HepG2 (cell line): Measurements from ENCODE around the gene SBNO1. TPM values are rescaled to one million over a fixed set of nuclear protein-coding genes. Genes with fewer than 3 reads are reported as not detected.
"Not testable (repeated sequence)": the region's sequence is repeated elsewhere in the genome, so short reads cannot be mapped to it uniquely, and the experiment has no call there.

Source experiments
- ATAC-seq: fragments of 200-7000 bp; cut with Tn5 transposase; 3 replicates; pipeline ENCODE4 v1.9.1; 2020; ENCODE audit warnings: mild to moderate bottlenecking, moderate library complexity
- BruUV-seq: library from RNA; stranded (reverse); fragments of 400-500 nt; replicated peaks from 2 replicates; lab custom pipeline; 2021; lab: Mats Ljungman, UMichigan
- CTCF ChIA-PET: fragments of 300-600 bp; formaldehyde crosslinking; extraction: SDS; loops from one replicate; lab custom pipeline; 2021; ENCODE audit warnings: low total read pairs, inconsistent platforms, low intra/inter-chr PET ratio; lab: Yijun Ruan, JAX
- POLR2A ChIA-PET: fragments of 350-600 bp; sonication (Branson Sonifier 250); formaldehyde crosslinking; loops from one replicate; lab custom pipeline; 2020; ENCODE audit warnings: antibody characterized with exemption, inconsistent platforms; lab: Yijun Ruan, JAX
- DNase-seq: peaks from one replicate; pipeline ENCODE4 v3.0.0-alpha.2; 2015; ENCODE audit warnings: low spot score
- FAIRE-seq: peaks from 3 replicates; lab custom pipeline; 2011; peaks lifted over from hg19 to GRCh38; lab: Jason Lieb, UNC
- H2AFZ ChIP-seq: one replicate; pipeline ENCODE4 v1.6.1; 2011; ENCODE audit warnings: low read length, inconsistent platforms
- H3K27ac ChIP-seq: fragments of 300-600 bp; 3 replicates; pipeline ENCODE4 v1.8.0; 2011; ENCODE audit warnings: mixed run types, mild to moderate bottlenecking, mixed read lengths, low read length, inconsistent platforms; ENCODE audit not compliant: insufficient read depth; ENCODE audit errors: extremely low read length
- H3K27me3 ChIP-seq, 2 experiments: fragments of 200-600 bp in 1 of 2; 2 replicates in 1 of 2; 3 replicates in 1 of 2; pipeline versions ENCODE4 v1.6.0 to v1.8.0; 2011; ENCODE audit warnings: low read length in 2 of 2, mild to moderate bottlenecking in 2 of 2, moderate library complexity in 2 of 2, inconsistent platforms in 1 of 2; ENCODE audit not compliant: insufficient read depth in 2 of 2, control insufficient read depth in 1 of 2
- H3K36me3 ChIP-seq, 2 experiments: fragments of 200-600 bp in 1 of 2; replicated peaks in 1 of 2; 2 replicates in 1 of 2; 3 replicates in 1 of 2; pipeline versions ENCODE4 v1.5.1 to v1.8.0; 2011; ENCODE audit warnings: low read length in 2 of 2, inconsistent platforms in 1 of 2; ENCODE audit not compliant: insufficient read depth in 2 of 2, control insufficient read depth in 1 of 2
- H3K4me1 ChIP-seq: 2 replicates; pipeline ENCODE4 v1.5.1; 2012; ENCODE audit warnings: low read length, inconsistent platforms; ENCODE audit not compliant: insufficient read depth
- H3K4me2 ChIP-seq: 2 replicates; pipeline ENCODE4 v1.6.0; 2011; ENCODE audit warnings: low read depth, low read length, inconsistent platforms
- H3K4me3 ChIP-seq, 3 experiments: fragments of 200-600 bp in 1 of 3; sonication (generic), shearing (Covaris generic) in 1 of 3; replicated peaks in 1 of 3; 2 replicates each; pipeline ENCODE4 v1.5.1; 2011 to 2016; ENCODE audit warnings: low read length in 3 of 3, inconsistent platforms in 2 of 3, low read depth in 2 of 3, mild to moderate bottlenecking in 2 of 3, control low read depth in 1 of 3, mixed read lengths in 1 of 3; ENCODE audit not compliant: insufficient read depth in 1 of 3
- H3K79me2 ChIP-seq: one replicate; pipeline ENCODE4 v1.6.1; 2011; ENCODE audit warnings: low read length, inconsistent platforms; ENCODE audit not compliant: insufficient read depth
- H3K9ac ChIP-seq: 2 replicates; pipeline ENCODE4 v1.6.0; 2011; ENCODE audit warnings: mild to moderate bottlenecking, low read depth, low read length, inconsistent platforms; ENCODE audit not compliant: insufficient read depth
- H3K9me3 ChIP-seq: 2 replicates; pipeline ENCODE4 v1.5.1; 2012; ENCODE audit warnings: mild to moderate bottlenecking, low read length
- H4K20me1 ChIP-seq: 2 replicates; pipeline ENCODE4 v1.6.0; 2011; ENCODE audit warnings: inconsistent platforms, mild to moderate bottlenecking, low read length, moderate library complexity; ENCODE audit not compliant: insufficient read depth
- CREB1 ChIP-seq, 2 experiments: fragments of 450-650 bp in 1 of 2; IDR thresholded peaks; 2 replicates each; pipeline ENCODE4 v1.6.1; 2016 to 2017; ENCODE audit warnings: control low read depth in 1 of 2, mild to moderate bottlenecking in 1 of 2, missing compliant biosample characterization in 1 of 2, missing genetic modification characterization in 1 of 2
- HOXA9 ChIP-seq: sonication (generic); formaldehyde crosslinking; IDR thresholded peaks from 2 replicates; pipeline ENCODE4 v1.8.1; 2022; ENCODE audit warnings: missing genetic modification reagents, mild to moderate bottlenecking, moderate library complexity, borderline replicate concordance
- KDM5A ChIP-seq: fragments of 200-600 bp; sonication (generic); IDR thresholded peaks from 2 replicates; pipeline ENCODE4 v1.7.0; 2018; ENCODE audit warnings: antibody characterized with exemption, mild to moderate bottlenecking, low read length, borderline replicate concordance
- MTF1 ChIP-seq: sonication (generic); formaldehyde crosslinking; IDR thresholded peaks from 2 replicates; pipeline ENCODE4 v1.5.0; 2020; ENCODE audit warnings: missing genetic modification reagents
- RELA ChIP-seq: sonication (generic); formaldehyde crosslinking; IDR thresholded peaks from 2 replicates; pipeline ENCODE4 v1.4.0; 2020; ENCODE audit warnings: missing genetic modification reagents
- RFXANK ChIP-seq: IDR thresholded peaks from 2 replicates; pipeline ENCODE4 v1.6.1; 2016
- WGBS: methylation state at CpG from one replicate; pipeline ENCODE4 v1.1.6; 2017; ENCODE audit warnings: low lambda C conversion rate; 5-methylcytosine and 5-hydroxymethylcytosine counted together
- in situ Hi-C: cut with HindIII; loops from 2 replicates; pipeline ENCODE4 v1.10.0; 2017; ENCODE audit warnings: low pct_unique_long_range_greater_than_20kb; ENCODE audit not compliant: extremely low pct_ligation_motif_present
- intact Hi-C: fragments of 100-400 bp; cut with micrococcal nuclease; formaldehyde crosslinking; loops from one replicate; pipeline ENCODE4 v1.10.0; 2022; ENCODE audit not compliant: unreplicated experiment
- polyA plus RNA-seq, 8 experiments: library from polyadenylated mRNA; depleted of rRNA in 3 of 8; stranded (reverse) in 7 of 8; unstranded in 1 of 8; fragments of >200 nt; fragmentation: Illumina TruSeq in 4 of 8; extraction: Trizol in 4 of 8; gene quantifications; 2 replicates each; pipeline versions ENCODE4 v1.2.1 to v1.2.3, GENCODE V29; 2011 to 2016; ENCODE audit warnings: low read depth in 4 of 8, missing spikeins in 1 of 8, mixed read lengths in 1 of 8; ENCODE audit not compliant: insufficient read depth in 1 of 8
- total RNA-seq, 5 experiments: library from RNA; depleted of rRNA; stranded (reverse); fragments of >200 nt; fragmentation: Illumina TruSeq; extraction: Trizol; gene quantifications; 2 replicates each; pipeline ENCODE4 v1.2.3, GENCODE V29; 2016; ENCODE audit warnings: low read depth in 1 of 5

The SBNO1 gene
- total and polyA plus RNA-seq, 2 of the 13 experiments (the other 11 are each of a cell fraction or from before 2014, with no cell fraction given): 10.9 to 40.2 TPM

DNA sequence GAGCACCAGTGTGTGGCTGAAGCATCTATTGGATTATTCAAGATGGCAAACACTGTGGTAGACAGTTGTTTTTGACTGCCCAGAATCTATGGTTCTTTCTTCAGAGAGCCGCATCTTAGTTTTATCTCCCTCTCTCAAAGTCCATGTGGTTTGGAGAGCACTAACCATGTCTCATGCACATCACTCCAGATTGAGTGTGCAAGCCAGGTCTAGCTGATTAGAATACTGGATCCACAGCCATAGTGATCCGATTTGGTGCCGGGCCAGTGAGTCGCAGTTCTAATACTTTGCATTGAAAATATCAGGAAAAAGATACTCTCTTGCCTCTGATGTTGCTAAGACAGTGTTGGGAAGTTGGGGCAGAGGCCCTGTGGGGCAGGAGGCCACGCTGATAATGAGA, 4.6 kb upstream of the SBNO1 start:
- H3K27me3 ChIP-seq: no peaks in the 10 kb centered on the region
- in situ Hi-C loops (no loop called here), intact Hi-C loops (no loop called here)
- H3K9me3 ChIP-seq: no peaks in the 10 kb centered on the region
- peaks cover 38% of the 10 kb centered on the region for H3K4me1 ChIP-seq
- H3K36me3 ChIP-seq: no peaks in the 10 kb centered on the region
- no peak overlapping the region; the same call in 1 of the 2 replicates for H3K4me2 ChIP-seq
- FAIRE-seq (no peak), ATAC-seq (no peak), DNase-seq (no peak)
- peaks cover 4% of the 10 kb centered on the region for H3K79me2 ChIP-seq
- ChIA-PET CTCF (no interaction called here), POLR2A (no interaction called here)
- WGBS: 50% methylated on average over 5 of the region's 5 CpGs
- TF ChIP-seq CREB1 (IDR thresholded peaks at IDR 0.05) (no peak), CREB1 (CRISPR knock-in tag; IDR thresholded peaks at IDR 0.05) (no peak), RFXANK (CRISPR knock-in tag) (no peak), HOXA9 (CRISPR knock-in tag) (no peak), KDM5A (no peak), MTF1 (no peak), RELA (CRISPR knock-in tag) (no peak)
- BruUV-seq: no TSS peak
- no peaks in the 10 kb centered on the region for H4K20me1 ChIP-seq
- H2AFZ ChIP-seq: no peak overlapping the region
- H3K9ac ChIP-seq: no peak overlapping the region
- H3K4me3 ChIP-seq: no peak overlapping the region
- no peak overlapping the region for H3K27ac ChIP-seq

- intact Hi-C loops, H3K27me3 ChIP-seq, H3K4me2 ChIP-seq, H2AFZ ChIP-seq, in situ Hi-C loops, POLR2A ChIA-PET, ATAC-seq, CTCF ChIA-PET, H3K4me3 ChIP-seq, H3K9ac ChIP-seq, DNase-seq, H4K20me1 ChIP-seq, H3K27ac ChIP-seq, BruUV-seq, H3K9me3 ChIP-seq, H3K36me3 ChIP-seq, FAIRE-seq: not testable (repeated sequence)
- Histone ChIP-seq H3K79me2 (peaks cover 12% of the 10 kb centered on the region), H3K4me1 (peaks cover 30% of the 10 kb centered on the region)
- WGBS: 91% methylated on average over 7 of the region's 7 CpGs
These were observed 3.8 kb upstream of the SBNO1 start for GRCh38 chr12:123368431-123368830.
